GM21825 (cell line): ENCODE results near the gene COA8.
"Not testable (repeated sequence)": the region's sequence is repeated elsewhere in the genome, so short reads cannot be mapped to it uniquely, and the experiment has no call there.

Experiments
- ATAC-seq: cut with Tn5 transposase; IDR thresholded peaks from one replicate; pipeline ENCODE4 v1.9.1; 2021; ENCODE audit warnings: mild to moderate bottlenecking, moderate library complexity; ENCODE audit not compliant: unreplicated experiment

The COA8 gene

GRCh38 chr14:103568952-103569351 is 6.2 kb downstream of the COA8 start:
- ATAC-seq, result no peak

- ATAC-seq, result no peak
Observed at GRCh38 chr14:103569408-103569807, 6.6 kb downstream of the COA8 start.

DNA sequence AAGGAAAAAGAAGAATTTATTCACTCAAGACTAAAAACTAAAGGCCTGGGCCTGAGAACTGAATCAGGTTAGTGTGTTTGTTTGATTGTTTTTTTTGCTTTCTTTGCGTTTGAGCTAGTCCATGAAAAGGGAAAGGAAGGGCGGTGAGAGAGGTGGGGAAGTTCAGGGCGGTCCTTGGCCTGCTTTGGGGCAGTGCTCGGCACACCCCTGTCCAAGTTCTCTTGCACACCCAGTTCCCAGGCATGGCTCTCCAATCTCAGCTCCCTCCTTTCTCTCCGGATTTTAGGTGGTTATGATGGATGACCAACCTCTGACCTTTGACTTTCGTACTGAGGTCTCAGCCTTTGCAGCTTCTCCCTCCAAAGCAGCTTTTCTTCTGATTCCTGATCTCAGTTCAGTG is 11.3 kb downstream of the COA8 start:
- ATAC-seq, result no peak

- no peak for ATAC-seq
Observed at GRCh38 chr14:103574707-103575285, 12.0 kb downstream of the COA8 start.

GRCh38 chr14:103576371-103577024 is 13.7 kb downstream of the COA8 start:
- no peak for ATAC-seq

GRCh38 chr14:103578401-103579075 is 15.8 kb downstream of the COA8 start:
- ATAC-seq, result no peak

DNA sequence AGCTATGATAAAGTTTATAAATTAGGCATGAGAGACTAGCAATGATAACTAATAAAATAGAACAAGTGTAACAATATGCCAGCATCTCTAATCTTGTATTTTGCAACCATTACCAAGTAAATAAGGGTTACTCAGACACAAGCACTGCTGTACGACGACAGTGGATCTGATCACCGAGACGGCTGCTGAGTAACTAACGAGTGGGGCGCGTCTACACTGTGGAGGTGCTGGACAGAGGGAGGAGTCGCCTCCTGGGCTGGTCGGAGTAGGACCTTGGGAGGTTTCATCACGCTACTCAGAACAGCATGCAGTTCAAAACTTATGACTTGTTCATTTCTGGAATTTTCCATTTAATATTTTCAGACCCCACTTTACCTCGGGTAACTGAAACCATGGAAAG is 18.4 kb downstream of the COA8 start:
- ATAC-seq, result no peak

- no peak for ATAC-seq
Observed at GRCh38 chr14:103581954-103582703, 19.4 kb downstream of the COA8 start.

- no peak for ATAC-seq
Observed at GRCh38 chr14:103584326-103584915, 21.7 kb downstream of the COA8 start.

GRCh38 chr14:103593577-103593976 is 30.8 kb downstream of the COA8 start:
- peak; percentile 74 for ATAC-seq

GRCh38 chr14:103594265-103594664 is 31.5 kb downstream of the COA8 start:
- no peak for ATAC-seq

DNA sequence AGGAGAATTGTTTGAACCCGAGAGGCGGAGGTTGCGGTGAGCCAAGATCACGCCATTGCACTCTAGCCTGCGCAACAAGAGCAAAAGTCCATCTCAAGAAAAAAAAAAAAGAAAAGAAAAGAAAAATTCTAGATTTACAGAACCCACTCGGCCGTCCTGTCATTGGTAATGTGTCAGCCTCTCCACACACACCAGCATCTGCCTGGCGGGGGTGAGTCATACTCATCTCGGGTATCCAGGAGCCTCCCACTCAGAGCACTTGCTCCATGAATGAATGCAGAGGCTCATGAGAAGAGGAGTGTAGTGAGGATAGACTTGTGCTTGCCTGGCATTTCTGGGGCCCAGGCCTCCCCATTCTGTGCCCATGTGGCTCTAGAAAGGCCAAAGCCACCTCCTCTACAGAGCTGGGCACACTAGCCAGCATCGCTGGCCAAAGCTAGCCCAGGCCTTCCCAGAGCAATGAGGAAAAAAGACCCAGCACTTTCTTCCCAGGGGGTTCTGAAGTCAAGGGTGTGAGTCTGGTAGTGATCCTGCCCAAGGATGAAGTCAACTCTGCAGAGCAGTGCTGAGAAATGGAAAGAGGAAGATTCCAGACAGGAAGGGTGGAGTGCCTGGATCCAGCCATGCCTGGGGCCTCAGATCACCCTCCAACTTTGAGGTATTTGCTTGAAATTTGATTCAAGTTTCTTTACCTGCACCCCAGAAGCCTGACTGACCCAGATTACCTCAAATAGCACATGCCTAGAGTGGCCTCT is 35.0 kb downstream of the COA8 start:
- ATAC-seq, result no peak

- ATAC-seq, result no peak
Observed at GRCh38 chr14:103600503-103600902, 37.7 kb downstream of the COA8 start.

DNA sequence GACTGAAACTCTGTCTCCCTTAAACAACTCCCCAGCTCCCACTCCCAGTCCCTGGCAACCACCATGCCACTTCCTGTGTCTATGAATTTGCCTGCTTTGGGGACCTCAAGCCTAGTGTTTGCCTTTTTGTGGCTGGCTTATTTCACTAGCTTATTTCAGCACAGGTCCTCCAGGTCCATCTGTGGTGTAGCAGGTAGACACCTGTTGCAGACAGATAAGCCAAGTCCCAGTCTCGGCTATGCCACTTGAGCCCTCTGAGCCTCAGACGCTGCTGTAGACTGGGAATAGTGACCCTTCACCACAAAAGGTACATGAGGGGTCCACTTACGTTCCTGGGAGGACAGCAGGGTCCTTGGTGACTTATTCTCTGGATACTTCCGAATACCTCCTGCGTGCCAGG is 41.9 kb downstream of the COA8 start:
- no peak for ATAC-seq

DNA sequence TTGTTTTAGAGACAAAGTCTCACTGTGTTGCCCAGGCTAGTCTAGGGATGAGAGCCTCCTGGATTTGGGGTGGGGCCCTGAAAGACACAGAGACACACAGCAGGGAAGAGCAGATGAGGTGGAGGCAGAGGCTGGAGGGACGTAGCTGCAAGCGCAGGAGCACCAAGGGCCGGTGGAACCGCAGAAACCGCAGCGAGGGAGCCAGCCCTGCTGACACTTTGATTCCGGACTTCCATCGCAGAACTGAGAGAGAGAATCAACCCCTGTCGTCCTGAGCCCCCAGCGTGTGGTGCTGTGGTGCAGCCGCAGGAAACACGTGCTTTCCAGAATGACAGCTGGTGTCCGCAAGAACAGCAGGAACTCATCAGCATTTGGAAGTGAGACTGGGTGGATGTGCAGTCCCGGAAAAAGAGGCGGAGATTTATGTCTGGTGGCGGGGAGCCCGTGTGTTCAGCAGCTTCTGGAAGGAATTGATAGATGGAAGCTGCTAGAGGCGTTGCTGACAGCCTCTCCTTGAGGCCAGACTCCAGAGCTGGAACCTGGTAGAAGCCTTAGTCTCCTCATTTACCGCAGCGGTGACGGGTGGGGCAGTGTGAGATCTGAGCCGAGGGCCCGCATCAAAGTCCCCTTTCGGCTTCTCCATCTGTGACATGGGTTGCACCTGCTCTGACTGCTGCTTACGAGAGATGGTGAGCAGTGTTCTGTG is 44.4 kb downstream of the COA8 start:
- ATAC-seq, result peak; percentile 77

DNA sequence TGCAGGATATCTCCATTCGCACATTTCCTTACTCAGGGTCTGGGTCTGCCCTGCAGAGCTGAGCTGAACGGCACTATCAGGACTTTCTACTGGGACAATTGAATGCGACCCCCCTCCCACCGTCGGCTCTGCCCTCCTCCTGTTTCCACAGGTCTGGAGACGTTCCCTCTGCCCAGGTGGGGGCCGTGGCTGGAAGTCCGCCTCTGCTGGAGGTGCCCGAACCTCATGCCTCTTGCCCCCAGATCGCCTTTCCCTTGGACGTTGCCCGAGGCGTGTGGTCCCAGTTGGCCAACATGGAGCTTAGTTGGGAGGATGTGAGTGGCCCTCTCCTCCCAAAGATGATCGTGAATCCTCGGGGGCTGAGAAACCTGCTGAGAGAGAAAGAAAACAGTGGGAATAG is 45.1 kb downstream of the COA8 start:
- ATAC-seq, result no peak

DNA sequence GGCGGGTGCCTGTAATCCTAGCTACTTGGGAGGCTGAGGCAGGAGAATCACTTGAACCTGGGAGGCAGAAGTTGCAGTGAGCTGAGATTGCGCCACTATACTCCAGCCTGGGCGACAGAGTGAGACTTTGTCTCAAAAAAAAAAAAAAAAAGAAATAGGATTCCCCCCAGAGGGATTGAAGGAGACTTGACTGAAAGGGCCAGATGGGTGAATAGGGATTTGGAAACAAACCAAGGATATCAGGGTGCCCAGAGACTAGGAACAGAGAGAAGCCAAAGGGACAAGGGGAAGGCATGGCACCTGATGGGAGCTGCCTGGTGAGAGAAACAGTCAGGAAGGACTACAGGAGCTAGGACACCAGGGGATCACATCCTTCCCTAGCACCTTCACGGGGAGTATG is 46.3 kb downstream of the COA8 start:
- ATAC-seq, result not testable (repeated sequence)

DNA sequence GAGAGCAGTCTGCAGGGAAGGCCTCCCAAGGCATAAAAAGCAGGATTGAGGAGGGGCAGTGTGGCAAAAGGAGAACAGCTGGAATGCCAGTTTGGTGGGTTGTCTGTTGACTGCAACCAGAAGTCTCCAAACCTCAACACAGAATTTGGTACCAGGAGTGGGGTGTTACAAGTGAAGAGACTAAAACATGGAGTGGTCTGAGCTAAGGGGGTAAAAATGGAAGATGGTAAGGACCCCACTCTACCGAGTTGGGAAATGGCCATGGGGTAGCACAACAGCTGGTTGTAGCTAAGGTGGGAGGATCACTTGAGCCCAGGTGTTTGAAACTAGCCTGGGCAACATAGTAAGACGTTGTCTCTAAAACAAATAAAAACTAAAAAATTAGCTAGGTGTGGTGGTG is 48.5 kb downstream of the COA8 start:
- no peak for ATAC-seq

DNA sequence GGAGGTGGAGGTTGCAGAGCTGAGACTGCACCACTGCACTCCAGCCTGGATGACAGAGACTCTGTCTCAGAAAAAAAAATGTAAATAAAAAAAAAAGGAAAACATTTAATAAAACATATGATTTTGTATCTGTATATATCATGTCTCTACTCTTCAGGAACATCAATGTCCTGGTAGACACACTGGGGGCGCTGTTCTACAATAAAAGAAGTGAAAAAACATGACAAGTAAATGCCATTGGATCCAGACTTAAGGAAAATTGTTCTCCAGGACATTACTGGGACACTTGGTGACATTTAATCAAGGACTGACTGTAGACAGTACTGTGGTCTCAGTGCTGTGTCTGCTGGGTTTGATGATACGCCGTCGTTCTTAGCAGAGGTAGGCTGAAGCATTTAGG is 50.8 kb downstream of the COA8 start:
- no peak for ATAC-seq
